GM23338 (cell line): Measurements from ENCODE around the gene RPS6KC1. TPM values are rescaled to one million over a fixed set of nuclear protein-coding genes. Genes with fewer than 3 reads are reported as not detected.
A peak's percentile ranks its signal among the peaks of the same experiment; 100 is the strongest.

ENCODE experiments used
- ATAC-seq: fragments of 200-7000 bp; cut with Tn5 transposase; 3 replicates; pipeline ENCODE4 v1.9.1; 2020
- DNase-seq: peaks from one replicate; pipeline ENCODE4 v3.0.0-alpha.2; 2015; ENCODE audit warnings: low spot score
- H2AFZ ChIP-seq: fragments of 200-600 bp; sonication (generic); 2 replicates; pipeline ENCODE4 v1.8.0; 2016; ENCODE audit warnings: antibody characterized with exemption, mild to moderate bottlenecking, moderate library complexity
- H3F3A ChIP-seq: fragments of 200-600 bp; sonication (generic); replicated peaks from 2 replicates; pipeline ENCODE4 v1.8.0; 2017; ENCODE audit warnings: antibody characterized with exemption, mixed run types, low read depth
- H3K27ac ChIP-seq: fragments of 200-600 bp; sonication (generic); 2 replicates; pipeline ENCODE4 v1.6.1; 2016; ENCODE audit warnings: low read depth
- H3K27me3 ChIP-seq: fragments of 200-600 bp; sonication (generic); 2 replicates; pipeline ENCODE4 v1.8.0; 2016; ENCODE audit warnings: mild to moderate bottlenecking, mixed run types, moderate library complexity; ENCODE audit not compliant: insufficient read depth
- H3K36me3 ChIP-seq: fragments of 200-600 bp; sonication (generic); 2 replicates; pipeline ENCODE4 v1.8.0; 2016; ENCODE audit warnings: mild to moderate bottlenecking; ENCODE audit not compliant: insufficient read depth
- H3K4me1 ChIP-seq: fragments of 200-600 bp; sonication (generic); 2 replicates; pipeline ENCODE4 v1.8.0; 2016; ENCODE audit warnings: mild to moderate bottlenecking, moderate library complexity; ENCODE audit not compliant: insufficient read depth
- H3K4me2 ChIP-seq: fragments of 200-600 bp; sonication (generic); 2 replicates; pipeline ENCODE4 v1.7.1; 2017; ENCODE audit warnings: mixed run types
- H3K4me3 ChIP-seq: fragments of 200-600 bp; sonication (generic); 2 replicates; pipeline ENCODE4 v1.6.1; 2016; ENCODE audit warnings: mixed run types
- H3K79me2 ChIP-seq: fragments of 200-600 bp; sonication (generic); replicated peaks from 2 replicates; pipeline ENCODE4 v1.8.0; 2017; ENCODE audit warnings: mild to moderate bottlenecking; ENCODE audit not compliant: insufficient read depth
- H3K9me2 ChIP-seq: fragments of 200-600 bp; sonication (generic); 2 replicates; pipeline ENCODE4 v1.8.0; 2017; ENCODE audit not compliant: insufficient read depth
- H4K20me1 ChIP-seq: fragments of 200-600 bp; sonication (generic); replicated peaks from 2 replicates; pipeline ENCODE4 v1.8.0; 2017; ENCODE audit warnings: mild to moderate bottlenecking; ENCODE audit not compliant: insufficient read depth
- H3K27ac Mint-ChIP-seq: 2 replicates; pipeline ENCODE4 v1.8.0; 2020; ENCODE audit warnings: inconsistent platforms, mild to moderate bottlenecking, moderate library complexity, mixed read lengths
- H3K27me3 Mint-ChIP-seq: 3 replicates; pipeline ENCODE4 v1.8.0; 2022; ENCODE audit warnings: low read depth, mild to moderate bottlenecking, moderate library complexity, mixed read lengths, inconsistent platforms; ENCODE audit not compliant: insufficient read depth, poor library complexity
- H3K36me3 Mint-ChIP-seq: 3 replicates; pipeline ENCODE4 v1.8.0; 2021; ENCODE audit warnings: low read depth, mild to moderate bottlenecking, inconsistent platforms, moderate library complexity, mixed read lengths
- H3K4me1 Mint-ChIP-seq: 3 replicates; pipeline ENCODE4 v1.8.0; 2020; ENCODE audit warnings: mild to moderate bottlenecking, inconsistent platforms, mixed read lengths
- H3K4me3 Mint-ChIP-seq: 3 replicates; pipeline ENCODE4 v1.8.0; 2021; ENCODE audit warnings: moderate library complexity, mild to moderate bottlenecking, inconsistent platforms, mixed read lengths
- H3K9me3 Mint-ChIP-seq: 3 replicates; pipeline ENCODE4 v1.8.0; 2020; ENCODE audit warnings: moderate library complexity, mild to moderate bottlenecking, inconsistent platforms, mixed read lengths
- CREB1 ChIP-seq: fragments of 250-450 bp; sonication (Bioruptor Pico); IDR thresholded peaks from 2 replicates; pipeline ENCODE4 v1.5.0; 2020; ENCODE audit warnings: low read depth, mild to moderate bottlenecking, moderate library complexity
- EZH2 ChIP-seq: fragments of 200-600 bp; sonication (generic); IDR thresholded peaks from one replicate; pipeline ENCODE4 v1.8.0; 2017; ENCODE audit warnings: antibody characterized with exemption, mild to moderate bottlenecking, low read depth; ENCODE audit not compliant: unreplicated experiment
- EZH2phosphoT487 ChIP-seq: fragments of 200-600 bp; sonication (generic); IDR thresholded peaks from one replicate; pipeline ENCODE4 v1.8.1; 2018; ENCODE audit warnings: antibody characterized with exemption; ENCODE audit not compliant: unreplicated experiment
- JUNB ChIP-seq: IDR thresholded peaks from one replicate; pipeline ENCODE4 v1.6.1; 2016; ENCODE audit warnings: antibody characterized with exemption; ENCODE audit not compliant: unreplicated experiment
- POLR2AphosphoS5 ChIP-seq: IDR thresholded peaks from 2 replicates; pipeline ENCODE4 v1.6.1; 2016; ENCODE audit warnings: antibody characterized with exemption, low read depth
- STAT1 ChIP-seq: IDR thresholded peaks from one replicate; pipeline ENCODE4 v1.6.1; 2016; ENCODE audit warnings: antibody characterized with exemption; ENCODE audit not compliant: unreplicated experiment
- ZNF114 ChIP-seq: fragments of 250-450 bp; sonication (Bioruptor Pico); IDR thresholded peaks from 2 replicates; pipeline ENCODE4 v1.5.0; 2020; ENCODE audit warnings: mild to moderate bottlenecking, moderate library complexity
- ZNF331 ChIP-seq: fragments of 250-450 bp; sonication (Bioruptor Pico); IDR thresholded peaks from 2 replicates; pipeline ENCODE4 v1.5.0; 2020; ENCODE audit warnings: low read depth, mild to moderate bottlenecking, moderate library complexity
- polyA plus RNA-seq: library from polyadenylated mRNA; unstranded; fragments of >200 nt; fragmentation: Nextera tagmentation; extraction: Ambion mirVana; gene quantifications from 2 replicates; pipeline ENCODE4 v1.2.1, GENCODE V29; 2016
- total RNA-seq: library from RNA; depleted of rRNA; stranded (reverse); fragments of >200 nt; shearing (Covaris generic); gene quantifications from 2 replicates; pipeline ENCODE4 v1.2.3, GENCODE V29; 2014
- TF ChIP-seq, protein P1 (sequence below): IDR thresholded peaks from one replicate; pipeline ENCODE4 v1.6.1; 2018; ENCODE audit warnings: antibody characterized with exemption; ENCODE audit not compliant: unreplicated experiment
- TF ChIP-seq, protein P2 (sequence below): IDR thresholded peaks from 2 replicates; pipeline ENCODE4 v1.6.1; 2016; ENCODE audit warnings: antibody characterized with exemption
- TF ChIP-seq, protein P3 (sequence below), 2 experiments: fragments of 200-600 bp in 1 of 2; sonication (generic) in 1 of 2; conservative IDR thresholded peaks; 2 replicates each; pipeline versions ENCODE4 v1.5.1 to v1.6.1; 2016 to 2017; ENCODE audit warnings: antibody characterized with exemption in 2 of 2, low read depth in 2 of 2, mild to moderate bottlenecking in 2 of 2, moderate library complexity in 1 of 2
- TF ChIP-seq, protein P4 (sequence below): fragments of 250-450 bp; sonication (Bioruptor Pico); IDR thresholded peaks from 2 replicates; pipeline ENCODE4 v1.5.0; 2020; ENCODE audit warnings: mild to moderate bottlenecking, moderate library complexity

Gene RPS6KC1
- total and polyA plus RNA-seq, 2 experiments from 2014 or later: 7.9 to 24.9 TPM

DNA sequence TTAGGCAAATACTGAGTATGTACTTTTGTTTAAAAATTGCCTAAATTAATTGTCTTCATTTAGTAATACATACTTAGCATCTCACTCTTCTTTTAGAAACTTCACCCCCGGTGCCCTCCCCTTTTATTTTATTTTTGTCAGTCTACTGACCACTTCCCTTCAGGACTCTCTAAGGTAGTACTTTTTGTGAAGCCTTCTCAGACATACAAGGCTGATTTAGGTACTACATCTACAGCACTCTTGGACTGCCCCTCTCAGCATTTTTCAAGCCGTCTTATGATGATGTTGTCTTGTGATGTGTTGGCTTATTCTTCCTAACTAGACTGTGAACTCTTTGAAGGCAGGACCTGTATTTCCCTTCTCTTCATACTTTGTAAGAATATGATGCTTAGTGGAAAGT, 24.7 kb downstream of the RPS6KC1 start (continued):
- TF ChIP-seq, protein P1, sequence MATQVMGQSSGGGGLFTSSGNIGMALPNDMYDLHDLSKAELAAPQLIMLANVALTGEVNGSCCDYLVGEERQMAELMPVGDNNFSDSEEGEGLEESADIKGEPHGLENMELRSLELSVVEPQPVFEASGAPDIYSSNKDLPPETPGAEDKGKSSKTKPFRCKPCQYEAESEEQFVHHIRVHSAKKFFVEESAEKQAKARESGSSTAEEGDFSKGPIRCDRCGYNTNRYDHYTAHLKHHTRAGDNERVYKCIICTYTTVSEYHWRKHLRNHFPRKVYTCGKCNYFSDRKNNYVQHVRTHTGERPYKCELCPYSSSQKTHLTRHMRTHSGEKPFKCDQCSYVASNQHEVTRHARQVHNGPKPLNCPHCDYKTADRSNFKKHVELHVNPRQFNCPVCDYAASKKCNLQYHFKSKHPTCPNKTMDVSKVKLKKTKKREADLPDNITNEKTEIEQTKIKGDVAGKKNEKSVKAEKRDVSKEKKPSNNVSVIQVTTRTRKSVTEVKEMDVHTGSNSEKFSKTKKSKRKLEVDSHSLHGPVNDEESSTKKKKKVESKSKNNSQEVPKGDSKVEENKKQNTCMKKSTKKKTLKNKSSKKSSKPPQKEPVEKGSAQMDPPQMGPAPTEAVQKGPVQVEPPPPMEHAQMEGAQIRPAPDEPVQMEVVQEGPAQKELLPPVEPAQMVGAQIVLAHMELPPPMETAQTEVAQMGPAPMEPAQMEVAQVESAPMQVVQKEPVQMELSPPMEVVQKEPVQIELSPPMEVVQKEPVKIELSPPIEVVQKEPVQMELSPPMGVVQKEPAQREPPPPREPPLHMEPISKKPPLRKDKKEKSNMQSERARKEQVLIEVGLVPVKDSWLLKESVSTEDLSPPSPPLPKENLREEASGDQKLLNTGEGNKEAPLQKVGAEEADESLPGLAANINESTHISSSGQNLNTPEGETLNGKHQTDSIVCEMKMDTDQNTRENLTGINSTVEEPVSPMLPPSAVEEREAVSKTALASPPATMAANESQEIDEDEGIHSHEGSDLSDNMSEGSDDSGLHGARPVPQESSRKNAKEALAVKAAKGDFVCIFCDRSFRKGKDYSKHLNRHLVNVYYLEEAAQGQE: no peak
- TF ChIP-seq STAT1 (no peak), EZH2phosphoT487 (no peak)

DNA sequence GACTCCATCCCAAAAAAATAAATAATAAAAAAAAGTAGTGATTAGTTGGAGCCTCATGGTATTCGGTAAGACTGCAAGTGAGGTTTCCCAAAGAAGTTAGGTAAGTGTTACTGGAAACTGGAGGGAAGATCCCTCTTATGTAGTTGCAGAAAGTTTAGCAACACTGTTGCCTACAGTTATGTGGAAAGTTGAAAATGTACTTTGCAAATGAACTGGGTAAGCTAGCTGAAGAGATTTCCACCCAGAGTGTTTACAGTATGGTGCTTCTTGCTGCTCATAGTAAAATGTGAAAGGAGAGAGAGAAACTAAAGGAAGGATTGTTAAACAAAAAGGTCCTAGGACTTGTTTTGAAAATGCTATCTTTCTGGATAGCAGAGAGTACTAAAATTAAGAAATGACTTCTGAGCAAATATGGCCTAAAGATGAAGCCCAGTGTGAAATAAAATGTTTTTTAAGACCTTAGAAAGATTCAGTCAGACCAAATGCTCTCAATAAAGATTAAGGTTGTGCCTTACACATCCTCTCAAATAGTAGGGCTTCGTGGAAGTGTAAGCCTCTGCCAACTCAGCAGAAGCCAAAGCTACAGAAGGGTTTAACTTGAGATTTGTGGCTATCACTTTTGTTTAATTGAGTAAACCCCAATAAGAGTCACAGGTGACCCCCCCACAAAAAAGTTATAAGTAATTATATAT, 31.5 kb downstream of the RPS6KC1 start:
- peaks cover 4% of the 10 kb centered on the region for H3K27me3 Mint-ChIP-seq
- Histone ChIP-seq H4K20me1 (no peaks in the 10 kb centered on the region), H3K27me3 (no peaks in the 10 kb centered on the region), H3K4me2 (no peak overlapping the region), H3K9me2 (no peaks in the 10 kb centered on the region), H3K4me3 (no peak overlapping the region), H3F3A (no peaks in the 10 kb centered on the region), H3K27ac (peak overlapping the region; percentile 36; the same call in 1 of the 2 replicates), H3K4me1 (no peaks in the 10 kb centered on the region), H2AFZ (no peak overlapping the region), H3K36me3 (no peaks in the 10 kb centered on the region), H3K79me2 (no peaks in the 10 kb centered on the region)
- H3K36me3 Mint-ChIP-seq: peaks cover 17% of the 10 kb centered on the region; the same call in 2 of the 3 replicates
- DNase-seq (no peak), ATAC-seq (no peak)
- H3K27ac Mint-ChIP-seq: no peak overlapping the region
- H3K4me1 Mint-ChIP-seq: peaks cover 2% of the 10 kb centered on the region; the same call in 2 of the 3 replicates
- H3K4me3 Mint-ChIP-seq: no peak overlapping the region
- H3K9me3 Mint-ChIP-seq: no peaks in the 10 kb centered on the region
- TF ChIP-seq EZH2 (no peak), STAT1 (no peak), ZNF114 (CRISPR knock-in tag) (no peak), ZNF331 (CRISPR knock-in tag) (no peak), EZH2phosphoT487 (no peak), POLR2AphosphoS5 (no peak), CREB1 (CRISPR knock-in tag) (no peak), JUNB (no peak)
- TF ChIP-seq, protein P2, sequence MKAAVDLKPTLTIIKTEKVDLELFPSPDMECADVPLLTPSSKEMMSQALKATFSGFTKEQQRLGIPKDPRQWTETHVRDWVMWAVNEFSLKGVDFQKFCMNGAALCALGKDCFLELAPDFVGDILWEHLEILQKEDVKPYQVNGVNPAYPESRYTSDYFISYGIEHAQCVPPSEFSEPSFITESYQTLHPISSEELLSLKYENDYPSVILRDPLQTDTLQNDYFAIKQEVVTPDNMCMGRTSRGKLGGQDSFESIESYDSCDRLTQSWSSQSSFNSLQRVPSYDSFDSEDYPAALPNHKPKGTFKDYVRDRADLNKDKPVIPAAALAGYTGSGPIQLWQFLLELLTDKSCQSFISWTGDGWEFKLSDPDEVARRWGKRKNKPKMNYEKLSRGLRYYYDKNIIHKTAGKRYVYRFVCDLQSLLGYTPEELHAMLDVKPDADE: no peak
- TF ChIP-seq, protein P3, sequence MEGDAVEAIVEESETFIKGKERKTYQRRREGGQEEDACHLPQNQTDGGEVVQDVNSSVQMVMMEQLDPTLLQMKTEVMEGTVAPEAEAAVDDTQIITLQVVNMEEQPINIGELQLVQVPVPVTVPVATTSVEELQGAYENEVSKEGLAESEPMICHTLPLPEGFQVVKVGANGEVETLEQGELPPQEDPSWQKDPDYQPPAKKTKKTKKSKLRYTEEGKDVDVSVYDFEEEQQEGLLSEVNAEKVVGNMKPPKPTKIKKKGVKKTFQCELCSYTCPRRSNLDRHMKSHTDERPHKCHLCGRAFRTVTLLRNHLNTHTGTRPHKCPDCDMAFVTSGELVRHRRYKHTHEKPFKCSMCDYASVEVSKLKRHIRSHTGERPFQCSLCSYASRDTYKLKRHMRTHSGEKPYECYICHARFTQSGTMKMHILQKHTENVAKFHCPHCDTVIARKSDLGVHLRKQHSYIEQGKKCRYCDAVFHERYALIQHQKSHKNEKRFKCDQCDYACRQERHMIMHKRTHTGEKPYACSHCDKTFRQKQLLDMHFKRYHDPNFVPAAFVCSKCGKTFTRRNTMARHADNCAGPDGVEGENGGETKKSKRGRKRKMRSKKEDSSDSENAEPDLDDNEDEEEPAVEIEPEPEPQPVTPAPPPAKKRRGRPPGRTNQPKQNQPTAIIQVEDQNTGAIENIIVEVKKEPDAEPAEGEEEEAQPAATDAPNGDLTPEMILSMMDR (conservative IDR thresholded peaks at IDR 0.05; ENCODE audit: low read depth in 2 of 2): no peak
- TF ChIP-seq, protein P4, sequence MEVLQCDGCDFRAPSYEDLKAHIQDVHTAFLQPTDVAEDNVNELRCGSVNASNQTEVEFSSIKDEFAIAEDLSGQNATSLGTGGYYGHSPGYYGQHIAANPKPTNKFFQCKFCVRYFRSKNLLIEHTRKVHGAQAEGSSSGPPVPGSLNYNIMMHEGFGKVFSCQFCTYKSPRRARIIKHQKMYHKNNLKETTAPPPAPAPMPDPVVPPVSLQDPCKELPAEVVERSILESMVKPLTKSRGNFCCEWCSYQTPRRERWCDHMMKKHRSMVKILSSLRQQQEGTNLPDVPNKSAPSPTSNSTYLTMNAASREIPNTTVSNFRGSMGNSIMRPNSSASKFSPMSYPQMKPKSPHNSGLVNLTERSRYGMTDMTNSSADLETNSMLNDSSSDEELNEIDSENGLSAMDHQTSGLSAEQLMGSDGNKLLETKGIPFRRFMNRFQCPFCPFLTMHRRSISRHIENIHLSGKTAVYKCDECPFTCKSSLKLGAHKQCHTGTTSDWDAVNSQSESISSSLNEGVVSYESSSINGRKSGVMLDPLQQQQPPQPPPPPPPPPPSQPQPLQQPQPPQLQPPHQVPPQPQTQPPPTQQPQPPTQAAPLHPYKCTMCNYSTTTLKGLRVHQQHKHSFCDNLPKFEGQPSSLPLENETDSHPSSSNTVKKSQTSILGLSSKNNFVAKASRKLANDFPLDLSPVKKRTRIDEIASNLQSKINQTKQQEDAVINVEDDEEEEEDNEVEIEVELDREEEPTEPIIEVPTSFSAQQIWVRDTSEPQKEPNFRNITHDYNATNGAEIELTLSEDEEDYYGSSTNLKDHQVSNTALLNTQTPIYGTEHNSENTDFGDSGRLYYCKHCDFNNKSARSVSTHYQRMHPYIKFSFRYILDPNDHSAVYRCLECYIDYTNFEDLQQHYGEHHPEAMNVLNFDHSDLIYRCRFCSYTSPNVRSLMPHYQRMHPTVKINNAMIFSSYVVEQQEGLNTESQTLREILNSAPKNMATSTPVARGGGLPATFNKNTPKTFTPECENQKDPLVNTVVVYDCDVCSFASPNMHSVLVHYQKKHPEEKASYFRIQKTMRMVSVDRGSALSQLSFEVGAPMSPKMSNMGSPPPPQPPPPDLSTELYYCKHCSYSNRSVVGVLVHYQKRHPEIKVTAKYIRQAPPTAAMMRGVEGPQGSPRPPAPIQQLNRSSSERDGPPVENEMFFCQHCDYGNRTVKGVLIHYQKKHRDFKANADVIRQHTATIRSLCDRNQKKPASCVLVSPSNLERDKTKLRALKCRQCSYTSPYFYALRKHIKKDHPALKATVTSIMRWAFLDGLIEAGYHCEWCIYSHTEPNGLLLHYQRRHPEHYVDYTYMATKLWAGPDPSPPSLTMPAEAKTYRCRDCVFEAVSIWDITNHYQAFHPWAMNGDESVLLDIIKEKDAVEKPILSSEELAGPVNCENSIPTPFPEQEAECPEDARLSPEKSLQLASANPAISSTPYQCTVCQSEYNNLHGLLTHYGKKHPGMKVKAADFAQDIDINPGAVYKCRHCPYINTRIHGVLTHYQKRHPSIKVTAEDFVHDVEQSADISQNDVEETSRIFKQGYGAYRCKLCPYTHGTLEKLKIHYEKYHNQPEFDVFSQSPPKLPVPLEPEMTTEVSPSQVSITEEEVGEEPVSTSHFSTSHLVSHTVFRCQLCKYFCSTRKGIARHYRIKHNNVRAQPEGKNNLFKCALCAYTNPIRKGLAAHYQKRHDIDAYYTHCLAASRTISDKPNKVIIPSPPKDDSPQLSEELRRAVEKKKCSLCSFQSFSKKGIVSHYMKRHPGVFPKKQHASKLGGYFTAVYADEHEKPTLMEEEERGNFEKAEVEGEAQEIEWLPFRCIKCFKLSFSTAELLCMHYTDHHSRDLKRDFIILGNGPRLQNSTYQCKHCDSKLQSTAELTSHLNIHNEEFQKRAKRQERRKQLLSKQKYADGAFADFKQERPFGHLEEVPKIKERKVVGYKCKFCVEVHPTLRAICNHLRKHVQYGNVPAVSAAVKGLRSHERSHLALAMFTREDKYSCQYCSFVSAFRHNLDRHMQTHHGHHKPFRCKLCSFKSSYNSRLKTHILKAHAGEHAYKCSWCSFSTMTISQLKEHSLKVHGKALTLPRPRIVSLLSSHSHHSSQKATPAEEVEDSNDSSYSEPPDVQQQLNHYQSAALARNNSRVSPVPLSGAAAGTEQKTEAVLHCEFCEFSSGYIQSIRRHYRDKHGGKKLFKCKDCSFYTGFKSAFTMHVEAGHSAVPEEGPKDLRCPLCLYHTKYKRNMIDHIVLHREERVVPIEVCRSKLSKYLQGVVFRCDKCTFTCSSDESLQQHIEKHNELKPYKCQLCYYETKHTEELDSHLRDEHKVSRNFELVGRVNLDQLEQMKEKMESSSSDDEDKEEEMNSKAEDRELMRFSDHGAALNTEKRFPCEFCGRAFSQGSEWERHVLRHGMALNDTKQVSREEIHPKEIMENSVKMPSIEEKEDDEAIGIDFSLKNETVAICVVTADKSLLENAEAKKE (CRISPR knock-in tag): no peak
